ENCODE data around the gene ADGRA1.

- TF ChIP-seq CTCF (conservative IDR thresholded peaks at IDR 0.05; ENCODE audit: low read depth, low read length) (no peak), EZH2phosphoT487 (IDR thresholded peaks at IDR 0.05; ENCODE audit: borderline replicate concordance, low read length) (no peak)
Measured at GRCh38 chr10:133087045-133087678, 562 bp upstream of the ADGRA1 start.

Data from PC-3 (cell line).